Cerebellar nuclear complex (tissue), 1 donor: ENCODE data around the gene PRKCQ.

Experiments used
- DNase-seq, 2 experiments: peaks; one replicate each; lab custom pipeline; 2025; lab: John Stamatoyannopoulos, UW

Gene PRKCQ

GRCh38 chr10:6567884-6568283 is 12.2 kb downstream of the PRKCQ start:
- no peak for DNase-seq

GRCh38 chr10:6567203-6567703 is 12.8 kb downstream of the PRKCQ start:
- no peak for DNase-seq

- no peak for DNase-seq
These were observed 14.5 kb downstream of the PRKCQ start for GRCh38 chr10:6565588-6565987.

GRCh38 chr10:6564367-6564766 is 15.7 kb downstream of the PRKCQ start:
- DNase-seq: no peak

- no peak for DNase-seq
These were observed 16.3 kb downstream of the PRKCQ start for GRCh38 chr10:6563731-6564130.

GRCh38 chr10:6563075-6563474 is 17.0 kb downstream of the PRKCQ start:
- no peak for DNase-seq

- no peak for DNase-seq
These were observed 17.9 kb downstream of the PRKCQ start for GRCh38 chr10:6562221-6562620.

GRCh38 chr10:6561552-6561951 is 18.5 kb downstream of the PRKCQ start:
- DNase-seq: no peak

GRCh38 chr10:6558759-6559461 is 21.2 kb downstream of the PRKCQ start:
- DNase-seq: no peak

- no peak for DNase-seq
These were observed 21.8 kb downstream of the PRKCQ start for GRCh38 chr10:6558272-6558671.

GRCh38 chr10:6553937-6554336 is 26.1 kb downstream of the PRKCQ start:
- no peak for DNase-seq

GRCh38 chr10:6543431-6544005 is 36.6 kb downstream of the PRKCQ start:
- no peak for DNase-seq

- DNase-seq: no peak
These were observed 37.1 kb downstream of the PRKCQ start for GRCh38 chr10:6542999-6543430.

- DNase-seq: no peak
These were observed 40.2 kb downstream of the PRKCQ start for GRCh38 chr10:6539833-6540232.

GRCh38 chr10:6537770-6538169 is 42.3 kb downstream of the PRKCQ start:
- no peak for DNase-seq

- no peak for DNase-seq
These were observed 44.0 kb downstream of the PRKCQ start for GRCh38 chr10:6536102-6536501.

GRCh38 chr10:6535156-6535764 is 44.8 kb downstream of the PRKCQ start:
- DNase-seq: no peak

- DNase-seq: no peak
These were observed 47.8 kb downstream of the PRKCQ start for GRCh38 chr10:6532321-6532720.

GRCh38 chr10:6530966-6531365 is 49.1 kb downstream of the PRKCQ start:
- DNase-seq: no peak

- DNase-seq: no peak
These were observed 49.8 kb downstream of the PRKCQ start for GRCh38 chr10:6530211-6530840.

- no peak for DNase-seq
These were observed 51.7 kb downstream of the PRKCQ start for GRCh38 chr10:6528198-6528950.

GRCh38 chr10:6525599-6526165 is 54.4 kb downstream of the PRKCQ start:
- DNase-seq: no peak
